Prostate gland (tissue), 2 donors: ENCODE results near the gene VSIG10.

Experiments used
- POLR2A ChIP-seq: fragments of 450-650 bp; IDR thresholded peaks from one replicate; pipeline ENCODE4 v1.6.1; 2016; ENCODE audit warnings: antibody characterized with exemption, mild to moderate bottlenecking
- POLR2AphosphoS5 ChIP-seq: sonication (generic); formaldehyde crosslinking; IDR thresholded peaks from one replicate; pipeline ENCODE4 v1.6.1; 2017; ENCODE audit warnings: antibody characterized with exemption
- TF ChIP-seq, protein P1 (sequence below), 4 experiments: fragments of 200-600 bp in 2 of 4; fragments of 450-650 bp in 2 of 4; sonication (generic) in 2 of 4; IDR thresholded peaks; 1 replicate in 3 of 4; 2 replicates in 1 of 4; pipeline ENCODE4 v1.5.1; 2016 to 2019; ENCODE audit warnings: antibody characterized with exemption in 4 of 4, mild to moderate bottlenecking in 2 of 4, moderate library complexity in 2 of 4

DNA sequence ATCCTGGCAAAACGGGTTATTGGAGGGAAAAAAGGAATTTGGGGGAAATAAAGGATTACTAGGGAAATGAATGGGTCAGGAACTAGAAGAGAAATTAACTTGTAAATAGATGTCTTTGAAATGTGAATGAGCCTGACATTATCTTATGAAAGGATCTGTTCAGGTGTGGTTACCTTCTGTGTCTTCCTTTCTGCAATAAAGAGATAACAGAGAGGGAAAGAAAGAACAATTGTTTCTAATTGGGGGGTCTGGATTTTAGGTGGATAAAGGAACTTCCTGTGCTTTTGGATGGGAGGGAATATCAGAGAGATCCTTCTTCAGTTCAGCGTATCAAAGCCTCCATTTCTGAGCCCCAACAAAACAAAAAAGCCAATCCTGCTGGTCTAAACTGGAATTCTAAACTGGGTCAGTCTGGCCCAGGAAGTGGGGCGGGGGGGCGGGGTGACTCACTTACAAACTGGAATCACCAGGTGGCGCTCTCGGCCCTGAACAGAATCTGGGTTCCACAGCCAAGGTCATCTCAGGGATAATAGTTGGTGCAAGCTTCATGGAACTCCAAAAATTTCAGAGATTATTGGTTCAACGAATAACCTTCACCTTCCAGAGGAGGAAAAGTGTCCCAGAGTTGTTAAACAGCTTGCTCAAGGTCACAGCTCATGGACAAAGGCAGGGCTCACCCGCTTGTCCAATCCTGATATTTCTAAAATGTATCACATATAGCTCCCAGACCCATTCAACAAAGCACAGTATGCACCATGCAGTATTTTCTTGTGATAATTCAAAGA, 17.0 kb upstream of the VSIG10 start:
- TF ChIP-seq, protein P1, sequence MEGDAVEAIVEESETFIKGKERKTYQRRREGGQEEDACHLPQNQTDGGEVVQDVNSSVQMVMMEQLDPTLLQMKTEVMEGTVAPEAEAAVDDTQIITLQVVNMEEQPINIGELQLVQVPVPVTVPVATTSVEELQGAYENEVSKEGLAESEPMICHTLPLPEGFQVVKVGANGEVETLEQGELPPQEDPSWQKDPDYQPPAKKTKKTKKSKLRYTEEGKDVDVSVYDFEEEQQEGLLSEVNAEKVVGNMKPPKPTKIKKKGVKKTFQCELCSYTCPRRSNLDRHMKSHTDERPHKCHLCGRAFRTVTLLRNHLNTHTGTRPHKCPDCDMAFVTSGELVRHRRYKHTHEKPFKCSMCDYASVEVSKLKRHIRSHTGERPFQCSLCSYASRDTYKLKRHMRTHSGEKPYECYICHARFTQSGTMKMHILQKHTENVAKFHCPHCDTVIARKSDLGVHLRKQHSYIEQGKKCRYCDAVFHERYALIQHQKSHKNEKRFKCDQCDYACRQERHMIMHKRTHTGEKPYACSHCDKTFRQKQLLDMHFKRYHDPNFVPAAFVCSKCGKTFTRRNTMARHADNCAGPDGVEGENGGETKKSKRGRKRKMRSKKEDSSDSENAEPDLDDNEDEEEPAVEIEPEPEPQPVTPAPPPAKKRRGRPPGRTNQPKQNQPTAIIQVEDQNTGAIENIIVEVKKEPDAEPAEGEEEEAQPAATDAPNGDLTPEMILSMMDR (IDR thresholded peaks at IDR 0.05), result peak; percentile 32 to 79 (median 53)
- peak; percentile 9 for TF ChIP-seq POLR2AphosphoS5
- no peak for TF ChIP-seq POLR2A
